Activated CD4-positive, CD25-positive, alpha-beta regulatory T cell treated with anti-CD3 and anti-CD28 coated beads, Interleukin-2, amount 50 U/mL, for 24 hours (primary cell): Measurements from ENCODE around the gene SDK2.

ENCODE experiments used
- ATAC-seq, 2 donors: fragments of 150-1000 bp; cut with Tn5 transposase; one replicate each; pipeline ENCODE4 v1.10.0; 2021; ENCODE audit warnings: mild to moderate bottlenecking in 1 of 2, moderate library complexity in 1 of 2

Gene SDK2

GRCh38 chr17:73650617-73651200, 6.5 kb upstream of the SDK2 start:
- no peak for ATAC-seq

GRCh38 chr17:73650140-73650539, 5.9 kb upstream of the SDK2 start:
- no peak for ATAC-seq

GRCh38 chr17:73648974-73649373, 4.7 kb upstream of the SDK2 start:
- ATAC-seq, result no peak

GRCh38 chr17:73648543-73648820, 4.2 kb upstream of the SDK2 start:
- no peak for ATAC-seq

- no peak for ATAC-seq
Measured at GRCh38 chr17:73647772-73648542, 3.7 kb upstream of the SDK2 start.

- ATAC-seq, result no peak
Measured at GRCh38 chr17:73647301-73647695, 3.1 kb upstream of the SDK2 start.

- no peak for ATAC-seq
Measured at GRCh38 chr17:73646409-73647300, 2.4 kb upstream of the SDK2 start.

- ATAC-seq, result peak; percentile 34 to 47
Measured at GRCh38 chr17:73645050-73645871, 1.0 kb upstream of the SDK2 start.

GRCh38 chr17:73643852-73644144, 447 bp downstream of the SDK2 start:
- ATAC-seq, result no peak

GRCh38 chr17:73643001-73643851, 1.0 kb downstream of the SDK2 start:
- peak; percentile 36 to 37 for ATAC-seq

- ATAC-seq, result no peak
Measured at GRCh38 chr17:73642659-73643000, 1.6 kb downstream of the SDK2 start.

GRCh38 chr17:73641826-73642600, 2.2 kb downstream of the SDK2 start:
- no peak for ATAC-seq

GRCh38 chr17:73640691-73641090, 3.6 kb downstream of the SDK2 start:
- no peak for ATAC-seq

GRCh38 chr17:73639932-73640331, 4.3 kb downstream of the SDK2 start:
- ATAC-seq, result no peak

- ATAC-seq, result no peak
Measured at GRCh38 chr17:73639322-73639721, 4.9 kb downstream of the SDK2 start.

GRCh38 chr17:73638556-73638955, 5.7 kb downstream of the SDK2 start:
- no peak for ATAC-seq

GRCh38 chr17:73637866-73638265, 6.4 kb downstream of the SDK2 start:
- ATAC-seq, result no peak

GRCh38 chr17:73635101-73635817, 9.0 kb downstream of the SDK2 start:
- no peak for ATAC-seq

- ATAC-seq, result no peak
Measured at GRCh38 chr17:73634629-73635028, 9.6 kb downstream of the SDK2 start.

GRCh38 chr17:73633736-73634135, 10.5 kb downstream of the SDK2 start:
- no peak for ATAC-seq

GRCh38 chr17:73632513-73632912, 11.7 kb downstream of the SDK2 start:
- no peak for ATAC-seq
